ENCODE measurements around the gene PRAC2.

GRCh38 chr17:48759288-48759687 lies 36.3 kb downstream of the PRAC2 start:
- TF ChIP-seq CTCF (IDR thresholded peaks at IDR 0.05; ENCODE audit: low read depth, low read length) (no peak), MYC (IDR thresholded peaks at IDR 0.05; ENCODE audit: low read depth, low read length) (no peak), POLR2A (IDR thresholded peaks at IDR 0.05; ENCODE audit: extremely low read depth, insufficient read length) (no peak)
